HG03064 (cell line): ENCODE results near the gene KHK.

ENCODE experiments used
- ATAC-seq: cut with Tn5 transposase; IDR thresholded peaks from one replicate; pipeline ENCODE4 v1.9.1; 2021; ENCODE audit warnings: low read depth; ENCODE audit not compliant: unreplicated experiment

The KHK gene

GRCh38 chr2:27149570-27150405 is 63.2 kb downstream of the KHK start:
- no peak for ATAC-seq
